ENCODE measurements around the gene TSSK6. TPM values are rescaled to one million over a fixed set of nuclear protein-coding genes. Genes with fewer than 3 reads are reported as not detected.

TSSK6 gene
- total and polyA plus RNA-seq, 10 of the 15 experiments (the other 5 are each of a cell fraction or from before 2014, with no cell fraction given), result 0.06 to 3.6 (median 0.98) TPM; not detected in 2

- no peak for TF ChIP-seq YBX1 (IDR thresholded peaks at IDR 0.05)
- no peak for TF ChIP-seq RAD21 (IDR thresholded peaks at IDR 0.05; ENCODE audit: insufficient read depth, low read depth, low read length)
- no peak for TF ChIP-seq E4F1 (IDR thresholded peaks at IDR 0.05; ENCODE audit: borderline replicate concordance, partially characterized antibody)
- no peak for TF ChIP-seq ZZZ3 (IDR thresholded peaks at IDR 0.05; ENCODE audit: control insufficient read depth, insufficient read length, low read depth)
Measured at GRCh38 chr19:19535311-19536191, 20.2 kb upstream of the TSSK6 start (continued).

GRCh38 chr19:19534556-19535265, 19.4 kb upstream of the TSSK6 start:
- no peaks in the 10 kb centered on the region for H3K79me2 ChIP-seq (ENCODE audit: control insufficient read depth, insufficient read depth, low read length)
- POLR2A ChIA-PET, result interaction anchor here (0.5 to 0.6 kb wide), 2 partner anchors 88 to 209 kb away, joined by 3 to 7 read pairs; no protein-coding TSS in a partner anchor
- TF ChIP-seq NFIC (IDR thresholded peaks at IDR 0.05; ENCODE audit: low read depth, low read length), result no peak
- TF ChIP-seq CREM (IDR thresholded peaks at IDR 0.05; ENCODE audit: low read depth), result no peak
- TF ChIP-seq ZNF687 (IDR thresholded peaks at IDR 0.05), result no peak
- no peak for TF ChIP-seq PML (IDR thresholded peaks at IDR 0.05; ENCODE audit: low read length)
- TF ChIP-seq, protein P1, sequence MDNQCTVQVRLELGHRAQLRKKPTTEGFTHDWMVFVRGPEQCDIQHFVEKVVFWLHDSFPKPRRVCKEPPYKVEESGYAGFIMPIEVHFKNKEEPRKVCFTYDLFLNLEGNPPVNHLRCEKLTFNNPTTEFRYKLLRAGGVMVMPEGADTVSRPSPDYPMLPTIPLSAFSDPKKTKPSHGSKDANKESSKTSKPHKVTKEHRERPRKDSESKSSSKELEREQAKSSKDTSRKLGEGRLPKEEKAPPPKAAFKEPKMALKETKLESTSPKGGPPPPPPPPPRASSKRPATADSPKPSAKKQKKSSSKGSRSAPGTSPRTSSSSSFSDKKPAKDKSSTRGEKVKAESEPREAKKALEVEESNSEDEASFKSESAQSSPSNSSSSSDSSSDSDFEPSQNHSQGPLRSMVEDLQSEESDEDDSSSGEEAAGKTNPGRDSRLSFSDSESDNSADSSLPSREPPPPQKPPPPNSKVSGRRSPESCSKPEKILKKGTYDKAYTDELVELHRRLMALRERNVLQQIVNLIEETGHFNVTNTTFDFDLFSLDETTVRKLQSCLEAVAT (IDR thresholded peaks at IDR 0.05), result no peak
- TF ChIP-seq EZH2 (IDR thresholded peaks at IDR 0.05; ENCODE audit: borderline replicate concordance, control insufficient read depth, low read depth, low read length), result no peak
- TF ChIP-seq KDM1A (IDR thresholded peaks at IDR 0.05; ENCODE audit: borderline replicate concordance), result no peak

More at GRCh38 chr19:19534556-19535265, 19.4 kb upstream of the TSSK6 start:
- peaks cover 0 to 3% of the 10 kb centered on the region in 2 experiments; a peak in 1 of 4 replicates for H3K27me3 ChIP-seq (replicated peaks in 1 of 2; ENCODE audit: control insufficient read depth in 2 of 2, insufficient read depth in 2 of 2, low read length in 1 of 2)
- no peak for DNase-seq (ENCODE audit: low read depth, low spot score)
- ChIA-PET CTCF (interaction anchor here (0.6 to 1.1 kb wide), 2 partner anchors 19 to 110 kb away, joined by 3 read pairs; no protein-coding TSS in a partner anchor), SMC1A (ENCODE audit: uncharacterized antibody, unreplicated experiment) (interaction anchor here (0.7 kb wide), 1 partner anchor 127 kb away, joined by 3 read pairs; no protein-coding TSS in a partner anchor), RAD21 (ENCODE audit: unreplicated experiment) (no interaction called here)
- intact Hi-C loops (cut with micrococcal nuclease; ENCODE audit: unreplicated experiment) (no loop called here), in situ Hi-C loops (cut with MboI) (loop anchor here (25.0 kb wide), 4 partner anchors 878 to 1503 kb away; partner anchors contain the start of genes ZNF66 and ZNF737)
- no peaks in the 10 kb centered on the region for H3K4me1 ChIP-seq (ENCODE audit: control insufficient read depth, insufficient read depth, low read length)
- BruUV-seq (replicated peaks), result no TSS peak
- H3K4me2 ChIP-seq (ENCODE audit: control insufficient read depth, insufficient read depth), result no peak overlapping the region
- H3K36me3 ChIP-seq (ENCODE audit: control insufficient read depth in 2 of 2, insufficient read depth in 2 of 2, low read length in 1 of 2), result peaks cover 0 to 3% of the 10 kb centered on the region in 2 experiments; a peak in 2 of 4 replicates
- no peak for FAIRE-seq
- ATAC-seq, result no peak
- H3K9me3 ChIP-seq (replicated peaks; ENCODE audit: control insufficient read depth, insufficient read depth, low read length), result no peaks in the 10 kb centered on the region; the same call in 2 of the 3 replicates
- 92% methylated on average over 27 of the region's 27 CpGs for WGBS (ENCODE audit: insufficient coverage, insufficient replicate concordance, low lambda C conversion rate, missing lambda C conversion rate)
- H3K4me3 ChIP-seq, result no peak overlapping the region
- H3K27ac ChIP-seq (ENCODE audit: control insufficient read depth, insufficient read depth), result no peak overlapping the region
- H4K20me1 ChIP-seq (ENCODE audit: control insufficient read depth, insufficient read depth), result no peaks in the 10 kb centered on the region
- no peak overlapping the region for H3K9ac ChIP-seq (ENCODE audit: control insufficient read depth, insufficient read depth, low read length)
- H2AFZ ChIP-seq (ENCODE audit: control insufficient read depth, low read depth, low read length), result no peak overlapping the region

All from GM12878 (cell line).